T-helper 22 cell (primary cell): ENCODE data around the gene HOXD4.

ENCODE experiments used
- DNase-seq: peaks from one replicate; pipeline ENCODE4 v3.0.0-alpha.2; 2020; ENCODE audit warnings: low read depth

The HOXD4 gene

GRCh38 chr2:176139661-176140512 lies 11.5 kb upstream of the HOXD4 start:
- DNase-seq = no peak

DNA sequence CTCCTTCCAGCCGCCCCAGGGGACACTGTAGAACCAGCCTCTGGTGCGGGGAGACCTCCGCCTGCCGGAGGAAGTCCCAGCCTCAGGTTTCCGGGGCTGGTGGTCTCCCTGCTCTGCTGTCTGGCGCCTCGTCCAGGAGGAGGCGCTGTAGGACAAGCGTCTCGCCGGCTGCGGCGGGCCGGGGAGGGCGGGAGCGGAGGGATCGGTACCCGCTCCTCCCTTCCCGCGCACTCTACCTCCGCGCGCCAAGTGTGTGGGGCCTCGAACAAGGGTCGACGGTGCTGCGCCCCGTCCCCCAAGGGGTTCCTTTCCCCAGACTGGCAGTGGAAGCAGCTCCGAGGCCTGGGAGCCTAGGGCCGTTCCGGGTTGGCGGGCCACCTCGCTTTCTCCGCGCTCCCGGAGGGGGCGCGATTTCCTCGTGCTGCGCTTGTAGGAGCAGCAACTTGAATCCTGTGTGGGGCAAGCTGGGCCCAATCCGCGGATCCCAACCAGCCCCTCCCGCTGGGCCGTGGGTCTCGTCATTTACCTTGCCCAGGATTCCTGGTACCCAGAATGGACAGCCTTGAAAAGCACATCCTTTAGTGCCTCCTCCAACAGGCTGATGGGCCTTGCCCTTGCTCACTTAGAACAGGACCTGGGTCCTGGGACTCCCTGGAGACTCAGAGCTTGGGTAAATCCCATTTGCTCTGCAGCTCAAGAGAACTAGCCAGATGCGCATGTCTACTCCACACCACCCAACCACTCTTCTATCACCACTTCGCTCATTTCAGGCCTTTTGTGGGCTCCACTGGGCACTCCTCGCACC lies 10.6 kb upstream of the HOXD4 start:
- DNase-seq = peak; percentile 11

DNA sequence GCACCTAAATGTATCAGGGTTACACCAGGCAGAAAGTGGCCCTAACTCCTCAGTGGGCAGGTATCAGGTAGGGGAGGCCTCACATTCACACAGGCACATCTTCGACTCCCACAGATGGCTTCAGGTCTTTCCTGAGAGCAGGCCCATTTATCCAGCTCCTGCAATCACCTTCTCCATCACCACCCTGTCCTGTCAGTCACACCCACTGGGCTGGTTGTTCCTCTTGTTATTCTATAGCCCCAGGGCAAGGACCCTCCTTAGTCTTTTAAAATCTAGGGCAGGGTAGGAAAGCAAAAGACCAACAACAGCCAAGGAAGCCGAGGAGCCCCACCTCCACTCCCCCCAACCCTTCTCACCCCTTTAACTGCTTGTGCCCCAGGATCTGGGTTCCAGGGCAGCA lies 9.1 kb upstream of the HOXD4 start:
- no peak for DNase-seq

DNA sequence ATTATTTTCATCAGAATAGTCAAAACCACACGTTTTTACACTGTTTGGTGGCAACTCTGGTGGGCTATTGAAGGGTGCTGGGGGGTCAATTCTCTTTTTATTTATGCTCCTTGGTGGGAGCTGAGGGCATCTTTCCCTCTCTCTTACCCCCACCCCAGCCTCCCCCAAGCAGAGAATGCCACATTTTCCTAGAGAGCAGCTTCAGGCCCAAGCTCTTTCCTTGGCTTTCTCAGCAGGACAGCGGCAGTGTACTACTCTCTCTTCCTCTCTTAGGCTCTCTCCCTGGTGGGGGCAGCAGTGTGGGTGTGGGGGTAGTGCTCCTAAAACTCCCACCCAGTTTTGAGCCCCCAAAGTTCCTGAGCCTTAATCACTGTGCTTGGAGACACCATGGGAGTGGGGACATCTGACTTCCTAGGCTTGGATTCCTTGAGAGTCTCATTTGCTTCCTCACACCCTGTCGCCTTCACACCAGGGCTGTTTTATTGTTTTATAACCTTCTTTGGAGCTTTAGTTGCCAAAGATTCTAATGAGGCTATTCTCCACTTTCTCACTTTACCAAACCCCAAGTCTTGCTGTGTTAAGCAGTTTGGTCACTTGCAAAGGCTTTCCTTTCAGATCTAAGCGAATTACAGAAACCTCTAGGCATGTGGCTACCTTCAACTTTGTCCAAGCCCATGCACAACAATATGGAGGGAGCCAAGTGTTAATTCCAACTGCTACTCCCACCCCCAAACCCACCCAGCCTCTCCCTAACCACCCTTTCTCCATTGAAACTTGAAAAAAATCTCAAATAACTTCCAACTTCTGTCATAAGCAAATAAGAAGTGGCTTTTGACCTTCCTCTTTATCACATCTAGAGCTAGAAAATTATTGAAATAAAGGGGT lies 6.0 kb upstream of the HOXD4 start:
- no peak for DNase-seq

GRCh38 chr2:176146101-176146500 lies 5.2 kb upstream of the HOXD4 start:
- DNase-seq = no peak

GRCh38 chr2:176146645-176147044 lies 4.7 kb upstream of the HOXD4 start:
- DNase-seq = no peak

DNA sequence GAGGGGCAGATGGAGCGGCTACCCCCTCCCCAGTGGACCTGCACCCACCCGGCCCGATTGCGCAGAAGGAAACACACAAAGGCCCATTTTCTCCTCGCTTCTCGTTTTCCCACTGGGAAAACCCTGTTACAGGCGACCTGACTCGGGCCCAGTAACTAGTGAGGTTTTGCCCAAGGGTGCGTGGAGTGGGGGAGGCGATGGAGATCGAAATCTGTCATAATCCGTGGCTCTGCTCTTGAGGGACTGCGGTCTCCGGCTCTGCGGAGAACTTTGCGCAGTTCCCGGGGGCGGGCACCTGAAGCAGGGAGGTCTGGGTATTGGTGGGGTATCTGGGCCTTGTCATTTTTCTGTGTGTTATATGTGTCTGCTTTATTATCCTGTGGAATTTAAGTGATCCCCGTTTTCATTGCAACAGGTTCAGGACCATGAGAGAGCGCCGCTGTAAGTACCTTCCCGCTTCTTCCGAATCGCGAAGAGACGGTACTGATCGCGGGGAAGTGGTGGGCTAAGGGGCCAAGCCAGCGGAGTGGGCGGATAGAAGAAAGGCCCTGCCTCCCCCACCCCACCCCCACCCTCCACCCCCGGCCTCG lies 4.0 kb upstream of the HOXD4 start:
- DNase-seq = no peak

DNA sequence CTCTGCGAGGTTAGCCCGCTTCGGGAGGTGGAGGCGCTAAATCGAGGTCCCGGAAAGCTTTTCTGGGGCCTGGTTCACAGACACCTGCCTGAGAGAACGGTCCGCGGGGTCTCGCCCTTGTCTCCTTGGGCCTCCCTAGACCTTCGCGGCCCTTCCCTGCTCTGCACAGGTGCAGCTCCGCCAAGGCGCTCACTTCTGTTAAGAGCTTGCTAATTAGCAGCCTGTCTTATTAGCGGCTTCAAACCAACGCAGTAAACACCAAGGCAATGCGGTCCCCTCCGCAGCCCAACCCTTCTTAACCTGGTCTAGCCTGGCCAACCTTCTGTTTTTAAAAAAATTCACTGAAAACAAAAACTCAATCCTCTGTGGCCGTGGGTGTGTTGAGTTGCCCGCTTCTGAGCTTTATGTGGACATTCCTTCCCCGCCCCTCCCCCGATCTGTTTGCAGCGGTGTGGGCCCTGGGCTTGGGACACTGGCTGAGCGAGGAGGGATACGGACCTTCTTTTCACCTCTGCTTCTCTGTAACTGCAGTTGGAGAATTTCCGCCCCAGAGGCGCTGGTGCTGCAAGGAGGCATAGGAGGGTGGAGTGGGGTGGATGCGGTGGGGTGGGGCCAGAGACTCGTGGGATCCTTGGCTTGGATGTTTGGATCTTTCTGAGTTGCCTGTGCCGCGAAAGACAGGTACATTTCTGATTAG lies 3.4 kb upstream of the HOXD4 start:
- no peak for DNase-seq

- DNase-seq = no peak
Measured at GRCh38 chr2:176148751-176149421, 2.5 kb upstream of the HOXD4 start.

DNA sequence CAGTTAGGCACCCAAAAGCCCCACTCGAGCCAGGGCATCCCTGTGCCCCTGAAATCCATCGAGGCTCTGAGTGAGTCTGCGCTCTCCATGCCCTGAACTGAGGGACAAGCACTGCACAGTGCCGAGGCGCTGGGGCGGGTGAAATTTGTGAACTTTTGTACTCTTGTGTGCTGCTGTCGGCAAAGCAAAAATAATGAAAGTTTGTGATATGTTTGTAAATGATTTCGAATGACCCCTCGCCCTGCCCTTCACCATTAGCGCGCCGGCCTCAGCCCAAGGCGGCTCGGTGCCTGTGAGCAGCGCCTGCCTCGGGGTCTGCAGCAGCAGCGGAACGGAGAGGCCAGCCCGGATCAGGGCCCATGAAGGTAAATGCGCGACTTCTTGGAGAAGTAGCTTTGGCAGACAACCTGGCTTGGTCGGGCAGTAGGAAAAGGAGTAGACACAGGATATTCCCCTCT lies 1.8 kb upstream of the HOXD4 start:
- DNase-seq = no peak

DNA sequence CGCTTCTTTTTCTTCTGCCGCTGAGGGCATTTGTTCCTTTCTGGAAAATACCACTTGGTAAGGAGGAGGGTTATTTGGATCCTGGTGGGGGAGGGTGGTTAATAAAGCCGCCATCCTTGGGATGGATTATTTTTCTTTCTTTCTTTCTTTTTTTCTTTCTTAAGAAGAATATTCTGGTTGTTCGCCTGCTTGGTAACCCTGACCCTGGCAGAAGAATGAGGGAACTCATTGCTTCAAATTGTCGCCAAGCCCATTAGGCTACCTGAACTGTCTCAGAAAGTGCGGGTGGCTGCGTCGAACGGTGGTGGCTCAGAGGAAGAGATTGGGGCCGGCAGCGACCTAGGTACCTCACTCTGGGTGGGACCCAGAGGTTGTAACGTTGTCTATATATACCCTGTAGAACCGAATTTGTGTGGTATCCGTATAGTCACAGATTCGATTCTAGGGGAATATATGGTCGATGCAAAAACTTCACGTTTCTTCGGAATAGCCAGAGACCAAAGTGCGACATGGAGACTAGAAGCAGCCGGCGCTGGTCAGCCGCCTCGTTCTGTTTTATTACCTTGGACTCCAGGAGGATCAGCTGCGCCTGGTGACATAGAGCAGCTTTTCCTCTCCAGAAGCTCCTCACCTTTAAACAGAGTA lies 1.3 kb upstream of the HOXD4 start:
- DNase-seq = no peak

- DNase-seq = no peak
Measured at GRCh38 chr2:176150584-176151441, 537 bp upstream of the HOXD4 start.

DNA sequence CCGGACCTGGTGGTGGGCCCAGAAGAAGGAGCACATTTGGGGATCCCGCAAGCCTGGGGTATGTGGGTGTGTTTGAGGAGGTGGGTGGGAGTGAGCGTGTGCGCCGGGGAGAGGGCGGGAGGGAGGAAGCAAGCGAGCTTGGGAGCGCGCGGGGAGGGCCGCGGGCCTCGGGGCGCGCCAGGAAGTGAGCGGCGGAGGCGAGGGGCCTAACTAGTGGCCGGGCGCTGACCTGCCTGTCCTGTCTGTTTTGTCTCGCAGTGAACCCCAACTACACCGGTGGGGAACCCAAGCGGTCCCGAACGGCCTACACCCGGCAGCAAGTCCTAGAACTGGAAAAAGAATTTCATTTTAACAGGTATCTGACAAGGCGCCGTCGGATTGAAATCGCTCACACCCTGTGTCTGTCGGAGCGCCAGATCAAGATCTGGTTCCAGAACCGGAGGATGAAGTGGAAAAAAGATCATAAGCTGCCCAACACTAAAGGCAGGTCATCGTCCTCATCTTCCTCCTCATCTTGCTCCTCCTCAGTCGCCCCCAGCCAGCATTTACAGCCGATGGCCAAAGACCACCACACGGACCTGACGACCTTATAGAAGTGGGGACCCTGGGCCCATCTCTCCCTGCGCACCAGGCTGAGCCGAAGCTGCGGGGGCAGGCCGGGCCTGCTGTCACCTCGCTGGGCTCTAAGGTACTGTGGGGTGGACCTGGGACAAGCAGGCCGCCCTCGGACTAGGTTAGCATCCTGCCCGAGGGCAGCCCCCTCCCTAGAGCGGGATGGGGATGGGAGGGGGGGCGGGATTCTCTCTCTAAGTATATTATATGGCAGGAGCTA lies 1.2 kb downstream of the HOXD4 start:
- DNase-seq = no peak

DNA sequence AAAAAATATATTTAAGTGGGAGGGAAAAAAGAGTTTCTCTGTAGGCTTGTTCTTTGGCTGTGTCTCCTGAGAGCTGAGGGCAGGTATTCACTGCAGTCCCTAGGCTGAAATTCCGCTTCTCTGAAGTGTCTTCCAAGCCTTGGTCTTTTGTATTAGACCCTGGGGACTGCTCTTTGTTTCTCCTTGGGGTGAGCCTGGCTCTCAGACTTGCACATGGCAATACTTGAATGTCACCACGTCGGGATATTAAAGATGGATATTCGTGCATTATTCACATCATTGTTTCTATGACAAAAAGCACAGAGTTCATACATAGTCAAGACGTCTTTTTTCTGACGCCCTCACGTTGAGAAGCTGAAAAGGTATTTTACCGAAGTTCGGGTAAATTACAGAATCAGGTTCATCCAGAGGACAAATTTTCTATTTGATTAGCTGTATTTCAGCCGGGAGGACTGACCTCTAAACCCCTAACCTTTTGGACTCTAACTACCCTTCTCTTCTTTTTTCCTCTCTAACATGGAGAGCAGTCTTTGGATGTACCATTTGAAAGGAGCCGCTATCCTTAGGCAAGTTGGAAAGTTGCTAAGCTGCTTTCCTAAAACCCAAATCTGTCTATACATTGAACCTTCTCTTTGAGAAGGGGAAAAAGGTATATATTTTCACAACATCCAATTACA lies 3.4 kb downstream of the HOXD4 start:
- no peak for DNase-seq

DNA sequence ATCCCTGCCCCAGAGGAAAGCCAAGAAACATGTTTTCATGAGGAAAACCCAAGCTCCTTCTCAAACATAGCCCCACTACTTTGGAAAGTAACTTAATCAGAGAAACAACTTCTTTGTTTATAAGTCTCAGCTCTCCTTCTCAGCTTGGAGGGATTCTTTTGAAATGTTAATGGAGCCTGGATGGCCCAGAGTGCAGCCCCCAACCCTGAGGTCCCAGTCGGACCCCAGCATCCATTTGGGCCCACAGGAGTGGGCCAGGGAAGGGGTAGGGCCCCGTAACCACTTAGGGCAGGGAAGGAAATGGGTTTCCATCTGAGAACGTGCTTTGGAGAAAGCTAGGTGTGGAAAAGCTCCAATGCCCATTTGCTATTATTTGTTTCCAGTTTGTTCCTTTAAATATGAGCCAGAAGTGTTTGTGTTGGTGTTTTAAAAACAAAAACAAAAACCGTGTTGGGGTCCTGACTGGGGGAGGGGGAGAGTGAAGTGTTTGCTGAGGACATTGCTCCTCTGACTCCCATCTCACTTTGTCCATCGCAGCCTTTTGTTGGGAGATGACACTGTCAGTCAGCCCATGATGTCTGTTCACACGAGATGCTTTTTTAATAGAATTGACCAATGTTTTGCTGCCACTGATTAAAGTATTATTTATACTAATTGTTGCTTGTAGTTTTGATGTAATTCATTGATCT lies 4.2 kb downstream of the HOXD4 start:
- DNase-seq = no peak

DNA sequence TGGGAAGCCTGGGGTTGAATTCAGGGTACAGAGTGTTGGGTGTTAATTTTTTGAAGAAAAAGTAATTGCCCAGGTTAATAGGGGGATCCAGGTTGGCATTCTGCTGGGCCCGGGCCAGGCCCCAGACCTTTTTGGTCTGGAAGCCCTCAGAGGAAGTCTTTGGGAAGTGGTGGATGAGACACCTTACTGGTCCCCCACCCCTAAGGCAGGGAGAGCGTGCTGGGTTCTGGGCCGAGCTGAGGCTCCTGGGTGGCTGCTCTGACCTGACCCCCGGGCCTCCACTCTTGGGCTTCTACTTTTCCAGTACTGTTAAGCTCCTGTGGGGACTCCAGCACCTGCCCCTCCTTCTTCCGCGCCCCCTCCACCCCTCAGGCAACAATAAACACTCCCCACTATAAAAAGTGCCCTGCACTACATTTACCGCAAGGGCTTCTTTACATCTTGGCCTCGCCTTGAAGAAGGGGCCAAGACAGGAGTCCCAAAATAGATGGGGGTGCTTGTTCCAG lies 5.0 kb downstream of the HOXD4 start:
- no peak for DNase-seq
